Testis (tissue), 3 donors: ENCODE measurements around the gene ELF5. TPM values are rescaled to one million over a fixed set of nuclear protein-coding genes. Genes with fewer than 3 reads are reported as not detected.

Experiments
- DNase-seq: peaks from one replicate; pipeline ENCODE4 v3.0.0-alpha.2; 2019
- H3K27ac ChIP-seq, 2 donors: fragments of 200-600 bp; sonication (generic); one replicate each; pipeline ENCODE4 v1.5.1; 2019
- H3K27me3 ChIP-seq: fragments of 200-600 bp; sonication (generic); one replicate; pipeline ENCODE4 v1.5.1; 2019
- H3K36me3 ChIP-seq: fragments of 200-600 bp; sonication (generic); one replicate; pipeline ENCODE4 v1.5.1; 2017; ENCODE audit warnings: low read depth; ENCODE audit errors: missing control alignments
- H3K4me1 ChIP-seq: fragments of 200-600 bp; sonication (generic); one replicate; pipeline ENCODE4 v1.5.1; 2019
- H3K4me3 ChIP-seq, 2 donors: fragments of 200-600 bp; sonication (generic); one replicate each; pipeline ENCODE4 v1.5.1; 2017 to 2019
- H3K9me3 ChIP-seq: fragments of 200-600 bp; sonication (generic); one replicate; pipeline ENCODE4 v1.5.1; 2017
- POLR2A ChIP-seq: fragments of 450-650 bp; IDR thresholded peaks from one replicate; pipeline ENCODE4 v1.6.1; 2017; ENCODE audit warnings: antibody characterized with exemption, mild to moderate bottlenecking, moderate library complexity
- WGBS, 2 donors: methylation state at CpG; one replicate each; pipeline ENCODE4 v1.1.5; 2018; 5-methylcytosine and 5-hydroxymethylcytosine counted together
- intact Hi-C: fragments of 100-400 bp; cut with DNase I; formaldehyde crosslinking; loops from one replicate; pipeline ENCODE4 v1.15.1; 2023; ENCODE audit warnings: low total_unique reads
- polyA plus RNA-seq: library from polyadenylated mRNA; stranded (reverse); fragments of 350-450 nt; fragmentation: Illumina TruSeq; extraction: RNeasy Lipid Tissue Mini Kit (QIAGEN cat#74804); gene quantifications from one replicate; pipeline ENCODE4 v1.2.3, GENCODE V29; 2014; ENCODE audit warnings: low read depth, low replicate concordance; ENCODE audit not compliant: insufficient read depth
- total RNA-seq, 2 donors: library from RNA; depleted of rRNA; stranded (reverse); fragments of >200 nt; gene quantifications; one replicate each; pipeline ENCODE4 v1.2.3, GENCODE V29; 2016
- TF ChIP-seq, protein P1 (sequence below), 3 experiments: fragments of 450-650 bp in 2 of 3; fragments of 200-600 bp in 1 of 3; sonication (generic) in 1 of 3; IDR thresholded peaks; one replicate each; pipeline ENCODE4 v1.5.1; 2016 to 2019; ENCODE audit warnings: antibody characterized with exemption in 3 of 3, mild to moderate bottlenecking in 2 of 3, moderate library complexity in 1 of 3

ELF5 gene
- total and polyA plus RNA-seq, 3 donors from 2014 or later = 0.34 to 0.63 (median 0.43) TPM

DNA sequence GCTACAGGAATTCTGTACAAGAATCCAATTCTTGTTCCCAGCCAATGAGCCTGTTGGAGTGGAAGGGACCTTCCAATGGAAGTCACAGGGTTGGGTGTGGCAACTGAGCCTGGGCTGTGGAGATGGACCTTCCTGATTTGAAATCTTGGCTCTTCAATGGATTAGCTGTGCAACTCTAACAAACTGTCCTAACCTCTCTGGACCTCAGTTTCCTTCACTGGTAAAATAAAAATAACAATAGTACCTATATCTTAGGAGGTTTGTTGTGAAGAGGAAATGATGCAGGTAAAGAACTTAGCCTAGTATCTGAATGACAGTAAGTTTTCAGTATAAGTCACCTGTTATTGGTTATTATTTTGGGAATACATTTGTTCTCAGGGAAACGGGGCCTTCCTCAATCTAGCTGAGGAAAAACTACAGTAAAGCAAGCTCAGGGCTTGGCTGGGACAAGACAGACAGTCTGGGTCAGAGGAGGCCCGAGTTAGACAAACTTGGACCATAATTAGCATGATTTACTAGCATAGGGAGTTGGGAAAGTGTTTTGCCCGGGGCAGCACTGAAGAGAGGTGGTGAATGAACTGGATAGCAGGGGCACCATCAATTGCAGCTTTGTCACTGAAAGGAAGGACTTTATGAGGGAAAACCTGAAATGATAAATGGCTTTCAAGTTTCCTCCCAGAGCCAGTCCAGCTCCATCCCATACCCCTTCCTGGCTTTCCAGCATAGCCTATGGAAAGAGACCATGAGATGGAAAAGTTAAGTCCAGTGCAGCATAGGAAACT lies 13.7 kb downstream of the ELF5 start:
- 60 to 67% methylated on average over 3 of the region's 3 CpGs for WGBS, 2 donors
- Histone ChIP-seq H3K9me3 (no peaks in the 10 kb centered on the region), H3K36me3 (no peaks in the 10 kb centered on the region), H3K4me3 (no peak overlapping the region), H3K4me1 (no peaks in the 10 kb centered on the region), H3K27ac (no peak overlapping the region), H3K27me3 (no peaks in the 10 kb centered on the region)
- intact Hi-C loops = no loop called here
- TF ChIP-seq POLR2A = no peak
- TF ChIP-seq, protein P1, sequence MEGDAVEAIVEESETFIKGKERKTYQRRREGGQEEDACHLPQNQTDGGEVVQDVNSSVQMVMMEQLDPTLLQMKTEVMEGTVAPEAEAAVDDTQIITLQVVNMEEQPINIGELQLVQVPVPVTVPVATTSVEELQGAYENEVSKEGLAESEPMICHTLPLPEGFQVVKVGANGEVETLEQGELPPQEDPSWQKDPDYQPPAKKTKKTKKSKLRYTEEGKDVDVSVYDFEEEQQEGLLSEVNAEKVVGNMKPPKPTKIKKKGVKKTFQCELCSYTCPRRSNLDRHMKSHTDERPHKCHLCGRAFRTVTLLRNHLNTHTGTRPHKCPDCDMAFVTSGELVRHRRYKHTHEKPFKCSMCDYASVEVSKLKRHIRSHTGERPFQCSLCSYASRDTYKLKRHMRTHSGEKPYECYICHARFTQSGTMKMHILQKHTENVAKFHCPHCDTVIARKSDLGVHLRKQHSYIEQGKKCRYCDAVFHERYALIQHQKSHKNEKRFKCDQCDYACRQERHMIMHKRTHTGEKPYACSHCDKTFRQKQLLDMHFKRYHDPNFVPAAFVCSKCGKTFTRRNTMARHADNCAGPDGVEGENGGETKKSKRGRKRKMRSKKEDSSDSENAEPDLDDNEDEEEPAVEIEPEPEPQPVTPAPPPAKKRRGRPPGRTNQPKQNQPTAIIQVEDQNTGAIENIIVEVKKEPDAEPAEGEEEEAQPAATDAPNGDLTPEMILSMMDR (IDR thresholded peaks at IDR 0.05) = no peak
- DNase-seq = no peak

DNA sequence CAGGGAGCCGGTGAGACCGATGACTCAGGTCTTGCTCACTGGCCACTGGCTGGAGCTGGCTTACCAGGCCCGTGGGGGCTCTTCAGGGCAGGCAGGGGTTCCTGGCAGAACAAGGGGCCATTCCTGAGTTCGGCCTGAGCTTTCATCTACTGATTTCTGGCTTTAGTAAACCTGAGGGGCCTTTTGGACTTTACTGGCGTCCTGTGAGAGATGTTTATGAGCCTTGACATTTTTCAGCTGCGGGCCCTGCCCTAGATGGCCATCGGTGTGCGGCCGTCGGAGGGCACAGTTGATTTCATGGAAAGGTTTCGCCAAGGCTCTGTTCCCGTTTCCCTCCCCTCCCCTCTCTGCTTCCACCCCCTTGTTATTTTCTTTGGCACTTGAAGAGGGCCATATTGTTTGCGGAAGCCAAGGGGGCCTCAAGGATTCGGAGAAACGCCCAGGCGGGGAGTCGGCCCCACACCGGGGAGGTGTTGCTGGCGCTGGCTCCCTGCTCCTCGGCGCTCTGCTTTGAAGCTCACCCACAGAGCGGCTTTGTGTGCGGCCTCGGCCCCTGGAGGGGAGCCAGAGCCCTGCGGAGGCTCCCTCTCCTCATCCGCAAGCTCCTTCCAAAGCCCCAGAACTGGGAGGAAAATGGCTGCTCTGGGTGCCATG lies 17.7 kb downstream of the ELF5 start:
- TF ChIP-seq POLR2A = no peak
- TF ChIP-seq, protein P1 (IDR thresholded peaks at IDR 0.05) = no peak
- no peak overlapping the region for H3K27ac ChIP-seq
- intact Hi-C loops = no loop called here
- H3K4me1 ChIP-seq = no peaks in the 10 kb centered on the region
- peak overlapping the region; percentile 19 to 30 for H3K4me3 ChIP-seq
- WGBS, 2 donors = 41 to 54% methylated on average over 25 to 26 of the region's 26 CpGs
- H3K36me3 ChIP-seq = no peaks in the 10 kb centered on the region
- H3K9me3 ChIP-seq = no peaks in the 10 kb centered on the region
- H3K27me3 ChIP-seq = no peaks in the 10 kb centered on the region
- DNase-seq = no peak

DNA sequence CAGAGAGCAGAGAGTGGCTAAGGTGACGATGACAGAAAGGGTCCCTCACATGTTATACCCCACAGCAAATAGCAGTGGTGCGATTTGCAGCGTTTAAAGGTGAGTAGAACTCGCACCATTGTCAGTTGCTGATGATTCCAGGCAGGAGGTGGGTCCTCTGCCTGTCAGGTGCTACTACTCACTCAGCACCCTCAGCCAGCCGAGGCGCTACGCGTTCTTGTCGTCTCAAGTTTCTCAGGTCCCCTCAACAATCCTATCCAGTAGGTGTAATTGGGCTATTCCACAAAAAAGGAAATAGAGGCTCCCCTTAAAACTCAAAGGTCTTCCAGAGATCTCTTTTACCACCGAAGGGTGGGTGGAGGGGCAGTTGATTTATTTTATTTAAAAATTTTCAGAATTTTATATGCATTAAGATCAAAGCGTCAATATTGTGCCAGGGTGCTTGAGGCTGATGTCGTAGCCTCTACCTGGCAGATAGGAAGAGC lies 18.3 kb downstream of the ELF5 start:
- Histone ChIP-seq H3K27me3 (no peaks in the 10 kb centered on the region), H3K4me1 (no peaks in the 10 kb centered on the region), H3K36me3 (no peaks in the 10 kb centered on the region), H3K4me3 (peak overlapping the region in 1 of 2 donors; percentile 30), H3K27ac (no peak overlapping the region), H3K9me3 (no peaks in the 10 kb centered on the region)
- TF ChIP-seq, protein P1 (IDR thresholded peaks at IDR 0.05) = no peak
- no peak for TF ChIP-seq POLR2A
- no peak for DNase-seq
- 76% methylated on average over 12 of the region's 12 CpGs for WGBS, 2 donors
- intact Hi-C loops = no loop called here

DNA sequence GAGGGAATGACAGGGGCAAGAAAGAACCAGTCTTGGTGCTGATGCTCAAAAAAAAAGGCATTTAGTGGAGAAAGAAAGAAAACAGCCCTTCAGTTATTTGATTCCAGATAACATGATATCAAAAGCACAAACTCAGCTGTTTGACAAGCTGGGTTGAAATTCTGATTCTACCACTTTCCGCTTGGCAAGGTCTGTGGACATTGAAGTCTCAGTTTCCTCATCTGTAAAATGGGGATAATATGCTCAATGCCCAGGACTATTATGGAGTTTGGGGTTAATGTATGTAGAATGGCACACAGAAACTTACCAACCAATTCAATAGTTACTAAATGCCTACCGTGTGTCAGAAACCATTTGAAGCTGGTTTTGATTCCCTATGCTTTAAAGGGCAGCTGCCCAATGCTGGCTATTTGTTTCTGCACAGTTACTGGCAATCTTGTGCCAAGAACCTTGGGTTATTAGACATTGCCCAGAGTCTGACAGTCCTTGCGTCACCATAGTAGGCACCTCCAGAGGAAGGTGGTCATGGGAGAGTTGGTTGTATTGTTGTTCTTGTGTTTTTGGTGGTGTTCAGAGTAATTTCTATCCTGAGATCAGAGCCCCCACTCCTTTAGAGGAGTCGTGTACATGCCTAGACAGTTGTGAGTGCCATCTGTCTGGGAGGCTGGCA lies 19.5 kb downstream of the ELF5 start:
- Histone ChIP-seq H3K27ac (no peak overlapping the region), H3K36me3 (no peaks in the 10 kb centered on the region), H3K27me3 (no peaks in the 10 kb centered on the region), H3K4me1 (no peaks in the 10 kb centered on the region), H3K4me3 (no peak overlapping the region), H3K9me3 (no peaks in the 10 kb centered on the region)
- no peak for TF ChIP-seq POLR2A
- TF ChIP-seq, protein P1 (IDR thresholded peaks at IDR 0.05) = no peak
- intact Hi-C loops = no loop called here
- no peak for DNase-seq
- WGBS, 2 donors = 68 to 82% methylated on average over 4 of the region's 4 CpGs
